ENCODE results near the gene RPH3AL.
"Not testable (repeated sequence)": the region's sequence is repeated elsewhere in the genome, so short reads cannot be mapped to it uniquely, and the experiment has no call there.

Gene RPH3AL

GRCh38 chr17:180381-181244, 172.0 kb downstream of the RPH3AL start:
- no peak for DNase-seq (ENCODE audit: low spot score)

GRCh38 chr17:179781-180380, 172.7 kb downstream of the RPH3AL start:
- no peak for DNase-seq (ENCODE audit: low spot score)

- no peak for DNase-seq (ENCODE audit: low spot score)
Measured at GRCh38 chr17:179066-179432, 173.6 kb downstream of the RPH3AL start.

- no peak for DNase-seq (ENCODE audit: low spot score)
Measured at GRCh38 chr17:178292-179065, 174.1 kb downstream of the RPH3AL start.

GRCh38 chr17:177762-178161, 174.8 kb downstream of the RPH3AL start:
- DNase-seq (ENCODE audit: low spot score) = no peak

GRCh38 chr17:177155-177554, 175.5 kb downstream of the RPH3AL start:
- DNase-seq (ENCODE audit: low spot score) = no peak

- no peak for DNase-seq (ENCODE audit: low spot score)
Measured at GRCh38 chr17:173166-173911, 179.3 kb downstream of the RPH3AL start.

GRCh38 chr17:172401-172800, 180.2 kb downstream of the RPH3AL start:
- no peak for DNase-seq (ENCODE audit: low spot score)

- DNase-seq (ENCODE audit: low spot score) = no peak
Measured at GRCh38 chr17:171871-172270, 180.7 kb downstream of the RPH3AL start.

GRCh38 chr17:170130-170670, 182.4 kb downstream of the RPH3AL start:
- no peak for DNase-seq (ENCODE audit: low spot score)

- DNase-seq (ENCODE audit: low spot score) = not testable (repeated sequence)
Measured at GRCh38 chr17:168614-169013, 184.0 kb downstream of the RPH3AL start.

GRCh38 chr17:165939-166338, 186.7 kb downstream of the RPH3AL start:
- no peak for DNase-seq (ENCODE audit: low spot score)

GRCh38 chr17:164303-165235, 188.0 kb downstream of the RPH3AL start:
- peak; percentile 69 for DNase-seq (ENCODE audit: low spot score)

GRCh38 chr17:163514-164098, 189.0 kb downstream of the RPH3AL start:
- DNase-seq (ENCODE audit: low spot score) = no peak

- DNase-seq (ENCODE audit: low spot score) = no peak
Measured at GRCh38 chr17:162689-163088, 189.9 kb downstream of the RPH3AL start.

Data from pons (tissue), 1 donor.